Sigmoid colon (tissue), 7 donors: ENCODE data around the gene MICAL2. TPM values are rescaled to one million over a fixed set of nuclear protein-coding genes. Genes with fewer than 3 reads are reported as not detected.

Source experiments
- DNase-seq: peaks from one replicate; pipeline ENCODE4 v3.0.0-alpha.2; 2019
- H3K27ac ChIP-seq, 4 donors: fragments of 200-600 bp; sonication (generic); one replicate each; pipeline ENCODE4 v1.5.1; 2016 to 2019; ENCODE audit warnings: mild to moderate bottlenecking in 1 of 4
- H3K27me3 ChIP-seq, 3 donors: fragments of 200-600 bp; sonication (generic); one replicate each; pipeline ENCODE4 v1.5.1; 2019; ENCODE audit warnings: mild to moderate bottlenecking in 1 of 3
- H3K36me3 ChIP-seq, 4 donors: fragments of 200-600 bp; sonication (generic); one replicate each; pipeline ENCODE4 v1.5.1; 2016 to 2019
- H3K4me1 ChIP-seq, 4 donors: fragments of 200-600 bp; sonication (generic); one replicate each; pipeline ENCODE4 v1.5.1; 2017 to 2019
- H3K4me3 ChIP-seq, 4 donors: fragments of 200-600 bp; sonication (generic); one replicate each; pipeline ENCODE4 v1.5.1; 2017 to 2019; ENCODE audit warnings: mild to moderate bottlenecking in 2 of 4, moderate library complexity in 1 of 4
- H3K9me3 ChIP-seq, 4 donors: fragments of 200-600 bp in 3 of 4; sonication (generic) in 3 of 4; one replicate each; pipeline versions ENCODE4 v1.5.1 to v1.6.1; 2013 to 2019
- CTCF ChIP-seq, 4 experiments: fragments of 450-650 bp in 3 of 4; fragments of 200-600 bp in 1 of 4; IDR thresholded peaks; one replicate each; pipeline ENCODE4 v1.5.1; 2016 to 2019; ENCODE audit warnings: antibody characterized with exemption in 4 of 4, mild to moderate bottlenecking in 3 of 4, moderate library complexity in 2 of 4
- EP300 ChIP-seq, 4 donors: sonication (generic); formaldehyde crosslinking; IDR thresholded peaks; one replicate each; pipeline ENCODE4 v1.6.1; 2017; ENCODE audit warnings: antibody characterized with exemption in 4 of 4
- POLR2A ChIP-seq, 2 donors: fragments of 450-650 bp; IDR thresholded peaks; one replicate each; pipeline ENCODE4 v1.6.1; 2016; ENCODE audit warnings: antibody characterized with exemption in 2 of 2, mild to moderate bottlenecking in 2 of 2, moderate library complexity in 2 of 2
- POLR2AphosphoS5 ChIP-seq, 4 donors: sonication (generic); formaldehyde crosslinking; IDR thresholded peaks; one replicate each; pipeline ENCODE4 v1.6.1; 2017; ENCODE audit warnings: antibody characterized with exemption in 4 of 4
- WGBS, 2 donors: extraction: QIAGEN DNeasy Blood & Tissue Kit; methylation state at CpG; one replicate each; pipeline ENCODE4 v1.1.7; 2013; 5-methylcytosine and 5-hydroxymethylcytosine counted together
- intact Hi-C: fragments of 100-400 bp; cut with DNase I; formaldehyde crosslinking; loops from one replicate; pipeline ENCODE4 v1.15.1; 2023
- polyA plus RNA-seq, 3 donors: library from polyadenylated mRNA; stranded (reverse); fragments of 200-250 nt; gene quantifications; one replicate each; pipeline ENCODE4 v1.2.3, GENCODE V29; 2013
- total RNA-seq, 4 donors: library from RNA; depleted of rRNA; stranded (reverse); fragments of >200 nt; gene quantifications; one replicate each; pipeline ENCODE4 v1.1.0, GENCODE V29; 2016
- donor health status: healthy with polysubstance abuse.
- donor health status: Bipolar disorder and iron deficiency.
- donor health status: healthy.

MICAL2 gene
- total and polyA plus RNA-seq, 7 donors: 36.6 to 145 (median 115) TPM

DNA sequence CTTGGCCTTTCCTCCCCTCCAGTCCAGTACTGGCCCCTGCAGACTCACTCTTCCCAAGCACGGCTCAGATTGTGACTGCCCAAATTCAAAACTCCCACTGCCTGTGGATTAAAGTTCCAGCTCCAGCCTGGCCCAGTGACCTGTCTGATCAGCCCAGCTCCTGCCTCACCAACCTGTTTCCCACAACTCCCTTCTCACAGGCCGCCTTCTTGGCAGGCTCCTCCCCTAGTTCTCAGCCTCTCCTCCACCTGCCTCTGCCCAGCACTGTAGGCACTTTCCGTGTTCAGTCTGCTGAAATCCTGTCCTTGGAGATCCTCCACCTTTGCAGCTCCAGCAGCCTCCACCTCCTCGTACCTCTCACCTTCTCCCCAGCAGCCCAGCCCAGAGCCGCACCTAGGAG is 68.6 kb downstream of the MICAL2 start:
- H3K9me3 ChIP-seq: no peaks in the 10 kb centered on the region
- no peak for DNase-seq
- intact Hi-C loops: no loop called here
- no peaks in the 10 kb centered on the region for H3K36me3 ChIP-seq
- TF ChIP-seq POLR2A (IDR thresholded peaks at IDR 0.05): no peak
- no peak for TF ChIP-seq CTCF (IDR thresholded peaks at IDR 0.05)
- TF ChIP-seq POLR2AphosphoS5 (IDR thresholded peaks at IDR 0.05): no peak
- no peak for TF ChIP-seq EP300 (IDR thresholded peaks at IDR 0.05)
- 23 to 67% methylated on average over 5 of the region's 5 CpGs for WGBS, 2 donors
- no peaks in the 10 kb centered on the region for H3K27me3 ChIP-seq
- H3K4me1 ChIP-seq: peaks cover 0 to 53% (median 44%) of the 10 kb centered on the region in 4 donors
- H3K27ac ChIP-seq: peak overlapping the region; percentile 54 to 81 (median 63)
- H3K4me3 ChIP-seq: no peak overlapping the region

- Histone ChIP-seq H3K36me3 (no peaks in the 10 kb centered on the region), H3K9me3 (no peaks in the 10 kb centered on the region), H3K27ac (peak overlapping the region; percentile 54 to 81 (median 63)), H3K27me3 (no peaks in the 10 kb centered on the region), H3K4me1 (peaks cover 0 to 54% (median 46%) of the 10 kb centered on the region in 4 donors), H3K4me3 (no peak overlapping the region)
- no peak for DNase-seq
- TF ChIP-seq POLR2AphosphoS5 (IDR thresholded peaks at IDR 0.05) (no peak), CTCF (IDR thresholded peaks at IDR 0.05) (no peak), POLR2A (IDR thresholded peaks at IDR 0.05) (no peak), EP300 (IDR thresholded peaks at IDR 0.05) (no peak)
- 10 to 47% methylated on average over 4 of the region's 4 CpGs for WGBS, 2 donors
- intact Hi-C loops: no loop called here
Measured at GRCh38 chr11:12179531-12179930, 69.1 kb downstream of the MICAL2 start.

GRCh38 chr11:12180257-12181205 is 70.1 kb downstream of the MICAL2 start:
- peaks cover 0 to 59% (median 50%) of the 10 kb centered on the region in 4 donors for H3K4me1 ChIP-seq
- no peak for DNase-seq

GRCh38 chr11:12182302-12182675 is 71.9 kb downstream of the MICAL2 start:
- Histone ChIP-seq H3K27ac (peak overlapping the region; percentile 61 to 82 (median 79)), H3K9me3 (no peaks in the 10 kb centered on the region), H3K27me3 (no peaks in the 10 kb centered on the region), H3K4me3 (no peak overlapping the region), H3K4me1 (peaks cover 0 to 72% (median 62%) of the 10 kb centered on the region in 4 donors), H3K36me3 (no peaks in the 10 kb centered on the region)
- no peak for DNase-seq
- intact Hi-C loops: no loop called here
- 84 to 92% methylated on average over 8 of the region's 8 CpGs for WGBS, 2 donors
- TF ChIP-seq POLR2AphosphoS5 (IDR thresholded peaks at IDR 0.05) (no peak), POLR2A (IDR thresholded peaks at IDR 0.05) (no peak), EP300 (IDR thresholded peaks at IDR 0.05) (no peak)

More at GRCh38 chr11:12180257-12181205, 70.1 kb downstream of the MICAL2 start:
- Histone ChIP-seq H3K27me3 (no peaks in the 10 kb centered on the region), H3K4me3 (no peak overlapping the region), H3K9me3 (no peaks in the 10 kb centered on the region), H3K36me3 (no peaks in the 10 kb centered on the region), H3K27ac (peak overlapping the region; percentile 54 to 81 (median 68))
- 70 to 75% methylated on average over 8 of the region's 8 CpGs for WGBS, 2 donors
- TF ChIP-seq CTCF (IDR thresholded peaks at IDR 0.05): no peak
- TF ChIP-seq POLR2A (IDR thresholded peaks at IDR 0.05): no peak
- TF ChIP-seq EP300 (IDR thresholded peaks at IDR 0.05): no peak
- no peak for TF ChIP-seq POLR2AphosphoS5 (IDR thresholded peaks at IDR 0.05)
- intact Hi-C loops: no loop called here
